Breast epithelium (tissue), 3 donors: Measurements from ENCODE around the gene RIPOR2.

ENCODE experiments used
- POLR2A ChIP-seq: fragments of 450-650 bp; IDR thresholded peaks from one replicate; pipeline ENCODE4 v1.6.1; 2016; ENCODE audit warnings: antibody characterized with exemption, mild to moderate bottlenecking, moderate library complexity
- POLR2AphosphoS5 ChIP-seq, 3 donors: sonication (generic); formaldehyde crosslinking; IDR thresholded peaks; one replicate each; pipeline ENCODE4 v1.6.1; 2017; ENCODE audit warnings: antibody characterized with exemption in 3 of 3
- TF ChIP-seq, protein P1 (sequence below), 3 donors: fragments of 450-650 bp; IDR thresholded peaks; one replicate each; pipeline ENCODE4 v1.5.1; 2016 to 2017; ENCODE audit warnings: antibody characterized with exemption in 3 of 3, mild to moderate bottlenecking in 3 of 3, moderate library complexity in 3 of 3

DNA sequence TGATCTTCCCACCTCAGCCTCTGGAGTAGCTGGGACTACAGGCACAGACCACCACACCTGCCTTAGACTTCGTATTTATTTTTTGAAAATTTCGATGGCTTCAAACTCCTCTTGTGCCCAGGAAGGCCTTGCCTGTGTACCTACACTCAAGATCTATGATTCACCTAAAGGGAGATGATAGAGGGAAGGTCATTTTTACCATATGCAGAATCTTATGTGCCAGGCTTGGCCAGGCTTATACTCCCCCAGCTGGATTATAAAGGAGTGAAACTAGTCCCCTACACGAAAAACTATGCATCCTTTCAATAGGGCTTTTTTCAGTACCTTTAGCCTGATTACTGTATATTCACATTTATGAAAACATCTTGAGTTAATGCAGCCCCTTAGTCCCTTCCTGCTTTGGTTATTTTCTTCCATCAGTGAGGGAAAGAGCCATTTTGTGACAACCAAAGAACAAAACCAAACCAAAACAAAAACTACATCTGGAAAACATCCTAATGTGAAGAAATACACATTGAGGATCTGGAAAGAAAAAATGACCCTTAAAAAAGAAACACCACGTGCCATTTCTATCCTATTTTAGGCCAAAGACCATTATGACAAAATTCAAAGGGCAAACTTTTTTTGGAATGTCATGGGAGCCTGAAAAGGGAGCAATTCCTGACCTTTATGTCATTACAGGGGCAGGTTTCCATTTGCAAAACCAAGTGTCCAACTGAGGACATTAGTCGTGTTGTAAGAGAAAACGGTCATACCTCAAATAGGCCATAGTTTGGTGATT is 34.7 kb downstream of the RIPOR2 start:
- TF ChIP-seq, protein P1, sequence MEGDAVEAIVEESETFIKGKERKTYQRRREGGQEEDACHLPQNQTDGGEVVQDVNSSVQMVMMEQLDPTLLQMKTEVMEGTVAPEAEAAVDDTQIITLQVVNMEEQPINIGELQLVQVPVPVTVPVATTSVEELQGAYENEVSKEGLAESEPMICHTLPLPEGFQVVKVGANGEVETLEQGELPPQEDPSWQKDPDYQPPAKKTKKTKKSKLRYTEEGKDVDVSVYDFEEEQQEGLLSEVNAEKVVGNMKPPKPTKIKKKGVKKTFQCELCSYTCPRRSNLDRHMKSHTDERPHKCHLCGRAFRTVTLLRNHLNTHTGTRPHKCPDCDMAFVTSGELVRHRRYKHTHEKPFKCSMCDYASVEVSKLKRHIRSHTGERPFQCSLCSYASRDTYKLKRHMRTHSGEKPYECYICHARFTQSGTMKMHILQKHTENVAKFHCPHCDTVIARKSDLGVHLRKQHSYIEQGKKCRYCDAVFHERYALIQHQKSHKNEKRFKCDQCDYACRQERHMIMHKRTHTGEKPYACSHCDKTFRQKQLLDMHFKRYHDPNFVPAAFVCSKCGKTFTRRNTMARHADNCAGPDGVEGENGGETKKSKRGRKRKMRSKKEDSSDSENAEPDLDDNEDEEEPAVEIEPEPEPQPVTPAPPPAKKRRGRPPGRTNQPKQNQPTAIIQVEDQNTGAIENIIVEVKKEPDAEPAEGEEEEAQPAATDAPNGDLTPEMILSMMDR (IDR thresholded peaks at IDR 0.05) = no peak
- TF ChIP-seq POLR2A (no peak), POLR2AphosphoS5 (IDR thresholded peaks at IDR 0.05) (no peak)
